Stimulated activated CD8-positive, alpha-beta memory T cell treated with anti-CD3 and anti-CD28 coated beads, Interleukin-12 subunit alpha, Interleukin-12 subunit beta, amount 100 ng/mL, for 24 hours (primary cell): ENCODE results near the gene ZMIZ1.

Experiments
- DNase-seq: peaks from one replicate; pipeline ENCODE4 v3.0.0-alpha.2; 2020; ENCODE audit errors: extremely low read depth

Gene ZMIZ1

GRCh38 chr10:79247373-79248137, 178.8 kb downstream of the ZMIZ1 start:
- DNase-seq: no peak

GRCh38 chr10:79248341-79249185, 179.8 kb downstream of the ZMIZ1 start:
- no peak for DNase-seq

DNA sequence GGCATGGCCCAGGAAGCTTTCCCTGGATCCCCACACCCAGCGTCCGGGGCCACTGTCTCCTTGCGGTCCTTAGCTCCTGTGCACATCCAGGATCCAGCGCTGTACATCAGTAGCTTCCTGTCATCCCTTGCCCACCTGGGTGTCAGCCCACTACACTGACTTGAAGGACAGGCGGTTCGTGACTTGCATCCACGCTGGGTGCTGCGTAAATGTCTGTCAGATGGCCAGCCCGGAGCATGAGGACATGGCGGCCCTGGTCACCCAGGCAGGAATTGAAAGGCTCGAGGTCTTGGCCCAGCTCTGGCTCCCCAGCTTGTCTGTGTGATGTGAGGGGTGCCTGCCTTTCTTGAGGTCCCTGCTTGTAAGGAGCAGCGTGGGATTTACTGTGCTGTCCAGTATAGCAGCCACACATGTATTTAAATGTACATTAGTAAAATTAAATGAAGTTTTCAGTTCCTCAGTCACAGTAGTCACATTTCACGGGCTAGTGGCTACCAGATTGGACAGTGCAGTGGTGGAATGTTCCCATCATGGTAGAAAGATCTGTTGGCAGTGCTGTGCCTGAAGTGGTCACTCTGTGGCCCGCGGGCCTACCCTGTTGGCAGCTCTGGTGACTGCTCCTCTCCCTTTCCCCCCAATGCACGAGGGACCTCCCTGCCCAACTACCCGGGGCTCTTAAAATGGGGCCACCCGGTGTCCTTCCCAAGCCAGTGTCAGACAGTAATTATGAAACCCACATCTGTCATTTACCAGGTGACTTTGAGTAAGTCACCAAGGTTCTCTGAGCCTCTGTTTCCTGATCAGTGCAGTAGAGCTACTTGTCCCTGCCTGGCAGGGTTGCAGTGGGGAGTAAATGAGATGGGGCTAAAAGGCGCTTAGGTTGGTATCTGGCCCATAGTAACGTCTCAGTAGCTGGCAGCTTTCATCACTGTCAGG, 180.7 kb downstream of the ZMIZ1 start:
- DNase-seq: no peak

GRCh38 chr10:79250259-79250658, 181.5 kb downstream of the ZMIZ1 start:
- DNase-seq: no peak

DNA sequence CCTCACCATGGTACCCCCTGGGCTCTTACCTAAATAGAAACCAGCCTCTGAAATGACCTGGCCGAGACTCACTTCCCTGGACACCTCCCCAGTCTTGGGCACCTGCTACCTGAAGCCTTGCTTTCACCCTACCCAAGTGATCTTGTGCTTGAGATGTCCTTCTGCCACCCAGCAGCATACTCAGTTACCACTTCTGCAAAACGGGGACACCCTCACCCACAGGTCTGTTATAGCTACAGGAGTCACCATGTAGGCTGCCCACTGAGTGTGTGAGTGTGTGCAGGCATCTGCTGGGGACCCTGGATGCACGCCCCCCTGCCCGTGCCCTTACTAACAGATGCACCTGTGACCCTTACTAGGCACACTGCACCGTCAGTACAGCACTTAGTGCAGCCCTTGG, 183.7 kb downstream of the ZMIZ1 start:
- DNase-seq: no peak

DNA sequence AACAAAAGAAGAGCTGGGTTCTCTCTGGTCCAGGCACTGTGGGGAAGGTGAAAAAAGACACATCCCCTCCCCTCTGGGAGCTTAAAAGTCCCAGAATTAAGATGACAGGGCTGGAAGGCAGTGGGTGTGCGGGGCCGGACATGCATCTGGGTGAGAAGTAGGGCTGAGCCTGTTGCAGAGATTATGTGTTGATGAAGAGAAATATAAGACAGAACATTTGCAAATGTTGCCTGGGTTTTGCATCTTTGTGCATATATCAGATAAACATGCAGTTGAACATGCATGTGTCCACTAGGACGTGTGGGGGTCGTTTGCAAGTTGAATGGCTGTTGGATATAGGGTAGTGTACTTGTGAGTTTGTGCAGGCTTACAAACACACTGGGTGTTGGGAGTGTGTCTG, 184.2 kb downstream of the ZMIZ1 start:
- no peak for DNase-seq

GRCh38 chr10:79253704-79254103, 184.9 kb downstream of the ZMIZ1 start:
- DNase-seq: no peak

DNA sequence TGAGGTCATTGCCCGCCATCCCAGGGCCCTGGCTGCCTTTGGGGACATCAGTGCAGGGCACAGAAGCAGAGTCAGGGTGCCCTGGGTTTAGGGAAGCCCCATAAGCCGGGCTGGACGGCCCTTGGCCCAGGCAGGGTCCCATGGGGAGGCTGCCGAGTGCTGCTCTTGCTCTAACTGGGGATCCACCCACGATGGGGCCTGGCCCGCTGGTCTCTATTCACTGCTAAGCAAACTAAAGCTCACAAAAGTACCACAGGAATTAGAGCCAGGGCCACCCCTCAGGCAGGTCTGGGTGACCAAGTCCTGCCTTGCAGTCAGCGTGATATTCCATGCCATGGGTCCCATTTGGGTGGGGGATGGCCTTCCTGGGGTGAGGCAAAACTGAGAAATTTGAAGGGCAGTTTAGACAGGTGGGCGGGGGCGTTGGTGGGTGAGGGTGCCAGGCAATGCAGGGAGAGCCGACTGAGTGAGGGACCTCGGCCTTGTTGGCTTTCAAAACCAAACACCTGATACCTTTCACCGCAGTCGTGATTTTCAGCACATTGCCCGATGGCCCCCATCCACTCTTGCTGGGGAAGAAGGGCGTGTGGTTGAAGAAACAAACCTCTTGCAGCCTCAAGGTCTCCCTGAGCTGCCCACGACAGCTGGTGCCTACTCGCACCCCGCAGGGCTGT, 185.7 kb downstream of the ZMIZ1 start:
- no peak for DNase-seq

DNA sequence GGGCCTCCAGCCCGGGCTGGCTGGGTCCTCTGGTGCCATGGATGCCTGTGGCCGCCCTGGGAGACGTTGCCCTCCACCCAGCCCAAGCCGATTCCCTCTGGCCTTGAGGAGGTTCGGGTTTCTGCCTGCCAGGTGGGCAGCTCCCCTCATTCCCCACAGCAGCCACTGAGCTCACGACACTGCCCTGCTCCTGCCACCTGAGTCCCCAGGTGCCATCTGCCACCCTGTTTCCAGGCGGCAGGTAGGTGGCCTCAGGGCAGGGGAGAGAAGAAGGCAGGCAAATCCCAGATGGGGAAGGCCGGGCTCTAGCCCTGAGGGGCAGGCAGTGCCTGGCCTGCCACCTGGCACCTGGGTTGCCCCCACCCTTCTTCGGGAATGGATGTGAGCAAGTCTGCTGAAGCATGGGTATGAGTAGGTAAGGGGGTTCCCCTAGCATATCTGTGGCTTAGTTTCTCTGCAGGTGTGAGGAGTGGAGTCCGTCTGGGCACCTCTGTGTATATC, 186.3 kb downstream of the ZMIZ1 start:
- DNase-seq: no peak

GRCh38 chr10:79256264-79256806, 187.6 kb downstream of the ZMIZ1 start:
- no peak for DNase-seq

GRCh38 chr10:79258894-79259293, 190.1 kb downstream of the ZMIZ1 start:
- no peak for DNase-seq

GRCh38 chr10:79259834-79260233, 191.1 kb downstream of the ZMIZ1 start:
- no peak for DNase-seq

DNA sequence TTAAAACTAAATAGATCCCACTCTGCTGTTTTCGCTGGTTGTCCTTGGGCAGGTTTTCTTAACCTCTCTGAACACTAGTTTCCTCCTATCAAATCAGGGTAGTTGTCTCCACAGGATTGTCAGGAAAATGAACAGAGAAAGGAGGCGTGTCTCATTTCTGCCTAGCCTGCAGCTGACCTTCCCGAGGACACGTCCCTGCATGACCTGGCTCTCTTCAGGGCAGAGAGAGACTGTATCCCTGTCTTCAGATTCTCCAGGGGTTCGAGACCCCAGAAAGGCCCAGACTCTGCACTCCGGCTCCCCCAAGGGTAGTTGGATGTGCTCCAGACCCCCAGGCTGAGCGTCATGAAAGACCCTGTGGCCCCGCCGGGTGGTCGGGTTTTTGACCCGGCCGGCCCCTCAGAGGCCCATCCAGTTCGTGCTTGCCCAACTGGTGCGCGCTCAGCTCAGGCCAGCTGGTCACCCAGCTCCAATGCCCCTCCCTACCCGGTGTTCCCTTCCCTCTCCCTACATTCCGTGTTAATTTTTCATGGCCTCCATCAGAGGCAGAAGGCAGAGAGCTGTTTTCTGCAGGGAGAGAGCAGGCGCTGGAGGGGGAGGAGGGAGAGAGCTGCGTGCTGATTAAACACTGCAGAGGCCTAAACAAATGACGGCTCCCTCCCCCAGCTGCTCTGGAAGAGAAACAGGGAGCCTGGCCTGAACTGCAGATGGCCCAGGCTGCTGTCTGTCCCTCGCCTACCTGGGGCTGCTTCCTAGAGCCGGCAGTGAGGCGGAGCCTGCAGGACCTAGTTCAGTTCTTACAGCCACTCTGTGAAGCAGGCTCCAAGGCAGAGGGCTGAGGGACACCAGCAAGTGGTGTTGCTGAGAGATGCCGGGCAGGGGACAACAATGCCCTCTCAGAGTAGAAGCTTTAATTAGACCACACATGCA, 192.3 kb downstream of the ZMIZ1 start:
- DNase-seq: no peak

DNA sequence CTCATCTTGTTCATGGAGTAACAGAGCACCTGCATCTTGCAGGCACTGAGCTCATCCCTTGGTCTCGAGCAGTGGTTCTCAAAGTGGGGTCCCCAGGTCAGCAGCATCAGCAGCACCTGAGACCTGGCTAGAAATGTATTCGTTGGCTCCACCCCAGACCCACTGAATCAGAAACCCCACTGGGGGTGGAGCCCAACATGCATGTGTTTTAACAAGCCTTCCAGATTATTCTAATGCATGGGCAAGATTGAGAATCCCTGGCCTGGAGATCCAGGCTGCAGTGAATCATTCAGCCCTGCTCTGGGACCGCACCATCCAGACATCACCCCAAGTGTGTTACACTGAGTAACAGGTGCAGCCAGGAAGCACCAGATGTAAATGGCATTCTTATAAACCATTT, 193.4 kb downstream of the ZMIZ1 start:
- DNase-seq: no peak

DNA sequence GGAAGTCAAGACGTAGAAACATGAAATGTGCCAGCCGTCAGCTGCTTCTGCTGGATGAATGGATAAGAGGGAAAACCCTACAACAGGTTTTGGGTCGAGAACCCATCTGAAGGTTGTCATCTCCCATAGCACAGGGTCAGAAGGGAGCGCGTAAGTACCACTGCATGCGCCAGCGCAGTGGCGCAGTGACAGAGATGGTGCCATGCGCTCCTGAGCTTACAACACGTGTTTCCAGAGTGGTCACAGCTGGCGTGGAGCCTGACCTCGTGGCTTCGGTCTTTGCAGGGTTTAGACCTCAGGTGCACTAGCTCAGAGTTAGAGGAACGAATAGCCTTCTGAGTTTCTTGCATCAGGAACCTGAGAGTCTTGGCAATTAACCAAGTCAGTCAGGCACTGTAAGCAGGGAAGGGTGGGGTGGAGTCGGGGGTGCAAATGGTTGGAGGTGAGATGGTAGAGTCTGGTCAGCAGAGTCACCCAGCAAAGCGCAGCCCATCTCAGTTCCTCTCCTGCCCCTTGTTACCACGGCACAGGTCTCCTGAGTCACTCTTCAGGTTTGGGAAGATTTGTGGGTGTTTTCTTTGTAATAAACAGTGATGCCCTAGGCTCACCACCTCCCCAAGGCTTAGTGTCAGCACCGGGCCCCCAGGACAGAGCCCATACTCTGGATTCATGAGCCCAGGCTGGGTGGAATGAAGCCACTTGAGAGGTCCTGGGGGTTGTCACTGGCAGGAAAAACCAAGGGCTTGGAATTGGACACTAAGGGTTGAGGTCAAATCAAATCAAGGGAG, 194.4 kb downstream of the ZMIZ1 start:
- DNase-seq: no peak

GRCh38 chr10:79263939-79264338, 195.2 kb downstream of the ZMIZ1 start:
- DNase-seq: no peak

DNA sequence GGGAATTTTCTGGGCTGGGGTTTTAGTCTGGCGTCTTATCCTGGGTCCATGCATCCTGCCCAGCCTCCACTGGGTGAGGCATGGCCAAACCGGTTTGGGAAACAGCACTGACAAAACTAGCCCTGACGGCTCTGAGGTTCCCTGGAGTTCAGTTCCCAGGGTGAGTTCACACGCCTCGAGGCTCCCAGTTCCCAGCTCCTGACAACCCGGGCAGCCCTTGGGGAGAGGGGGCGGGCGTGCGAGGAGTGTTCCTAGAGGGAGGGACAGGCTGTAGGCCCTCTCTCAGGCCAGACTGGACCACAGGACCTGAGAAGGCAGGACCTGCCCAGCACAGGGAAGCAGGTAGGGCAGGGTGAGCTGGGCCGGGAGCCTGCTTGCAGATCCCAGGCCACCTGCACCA, 196.2 kb downstream of the ZMIZ1 start:
- no peak for DNase-seq

DNA sequence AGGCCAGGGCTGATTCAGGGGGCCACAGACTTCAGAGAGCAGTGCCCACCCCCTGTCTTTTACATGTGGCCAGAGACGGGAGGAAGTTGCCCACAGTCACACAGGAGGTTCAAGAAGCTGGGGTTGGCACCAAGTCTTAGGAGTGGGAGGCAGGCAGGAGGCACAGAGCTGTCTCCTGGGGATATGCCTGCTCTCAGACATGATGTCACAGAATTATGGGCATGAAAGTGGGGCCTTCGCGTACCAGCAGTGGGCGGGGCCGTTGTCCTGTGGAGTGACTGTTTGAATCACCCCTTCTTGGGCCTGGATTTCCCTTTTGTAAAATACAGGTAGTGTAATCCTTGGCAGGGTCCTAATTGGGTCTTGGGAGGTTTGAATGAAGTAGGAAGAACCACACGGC, 197.3 kb downstream of the ZMIZ1 start:
- no peak for DNase-seq
